HFFc6 (cell line): ENCODE results near the gene ZNF207. TPM values are rescaled to one million over a fixed set of nuclear protein-coding genes. Genes with fewer than 3 reads are reported as not detected.
A peak's percentile ranks its signal among the peaks of the same experiment; 100 is the strongest.
"Not testable (repeated sequence)": the region's sequence is repeated elsewhere in the genome, so short reads cannot be mapped to it uniquely, and the experiment has no call there.

ENCODE experiments used
- DNase-seq: peaks from one replicate; pipeline ENCODE4 v3.0.0-alpha.2; 2018
- H3K27ac Mint-ChIP-seq: 2 replicates; pipeline ENCODE4 v1.8.0; 2020; ENCODE audit warnings: mild to moderate bottlenecking, mixed read lengths
- H3K27me3 Mint-ChIP-seq: 2 replicates; pipeline ENCODE4 v1.8.0; 2021; ENCODE audit warnings: mild to moderate bottlenecking, moderate library complexity, mixed read lengths; ENCODE audit not compliant: insufficient read depth
- H3K36me3 Mint-ChIP-seq: 2 replicates; pipeline ENCODE4 v1.8.0; 2021; ENCODE audit warnings: low read depth, mixed read lengths
- H3K4me1 Mint-ChIP-seq: 2 replicates; pipeline ENCODE4 v1.8.0; 2020; ENCODE audit warnings: low read depth, mixed read lengths
- H3K4me3 Mint-ChIP-seq: 2 replicates; pipeline ENCODE4 v1.8.0; 2020; ENCODE audit warnings: mild to moderate bottlenecking, moderate library complexity, mixed read lengths
- H3K9me3 Mint-ChIP-seq: 2 replicates; pipeline ENCODE4 v1.8.0; 2020; ENCODE audit warnings: mild to moderate bottlenecking, mixed read lengths
- CTCF ChIP-seq: fragments of 200-600 bp; sonication (generic); IDR thresholded peaks from 2 replicates; pipeline ENCODE4 v1.5.0; 2021; ENCODE audit warnings: antibody characterized with exemption, mild to moderate bottlenecking
- total RNA-seq, 6 experiments: library from RNA; stranded (reverse); fragmentation: NEBNext Ultra II Directional; extraction: Animal tissue kit (Norgen Biotek cat#: 25700); gene quantifications; 2 replicates in 1 of 6; 3 replicates in 5 of 6; pipeline ENCODE4 v1.2.3, GENCODE V29; 2021

Gene ZNF207
- total RNA-seq, 6 experiments from 2014 or later: 128 to 173 (median 153) TPM

- 0 out of 2 replicates have a peak overlapping the region, but pooled peaks have one; percentile 9 for H3K27ac Mint-ChIP-seq
- H3K9me3 Mint-ChIP-seq: peaks cover 8% of the 10 kb centered on the region
- TF ChIP-seq CTCF: no peak
- H3K4me1 Mint-ChIP-seq: peaks cover 17% of the 10 kb centered on the region
- no peak for DNase-seq
- H3K36me3 Mint-ChIP-seq: peaks cover 31% of the 10 kb centered on the region
- peak overlapping the region; percentile 54 for H3K4me3 Mint-ChIP-seq
- no peaks in the 10 kb centered on the region for H3K27me3 Mint-ChIP-seq
Observed at GRCh38 chr17:32348483-32348800, 1.5 kb upstream of the ZNF207 start.

- Mint-ChIP-seq H3K9me3 (peaks cover 8% of the 10 kb centered on the region), H3K4me3 (peak overlapping the region; percentile 99)
- DNase-seq: no peak
Observed at GRCh38 chr17:32349503-32349853, 479 bp upstream of the ZNF207 start.

GRCh38 chr17:32350666-32351418 lies 885 bp downstream of the ZNF207 start:
- TF ChIP-seq CTCF: 0 out of 2 replicates have a peak, but pooled peaks have one; percentile 4

More at GRCh38 chr17:32349503-32349853, 479 bp upstream of the ZNF207 start:
- TF ChIP-seq CTCF: no peak
- Mint-ChIP-seq H3K27me3 (no peaks in the 10 kb centered on the region), H3K4me1 (peaks cover 17% of the 10 kb centered on the region), H3K27ac (peak overlapping the region; percentile 100), H3K36me3 (peaks cover 38% of the 10 kb centered on the region)

DNA sequence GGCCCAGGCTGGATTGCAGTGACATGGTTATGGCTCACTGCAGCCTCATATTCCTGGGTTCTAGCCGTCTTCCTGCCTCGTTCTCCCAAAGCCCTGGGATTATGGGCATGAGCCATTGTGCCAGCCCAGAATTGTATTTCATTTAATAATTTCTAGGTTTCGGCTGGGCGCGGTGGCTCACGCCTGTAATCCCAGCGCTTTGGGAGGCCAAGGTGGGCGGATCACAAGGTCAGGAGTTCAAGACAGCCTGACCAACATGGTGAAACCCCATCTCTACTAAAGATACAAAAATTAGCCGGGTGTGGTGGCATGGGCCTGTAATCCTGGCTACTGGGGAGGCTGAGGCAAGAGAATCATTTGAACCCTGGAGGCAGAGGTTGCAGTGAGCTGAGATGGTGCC lies 2.8 kb downstream of the ZNF207 start:
- not testable (repeated sequence) for H3K27me3 Mint-ChIP-seq, H3K9me3 Mint-ChIP-seq, H3K27ac Mint-ChIP-seq, DNase-seq
- Mint-ChIP-seq H3K4me1 (peaks cover 40% of the 10 kb centered on the region), H3K36me3 (peaks cover 56% of the 10 kb centered on the region), H3K4me3 (peak overlapping the region; percentile 99)

More at GRCh38 chr17:32350666-32351418, 885 bp downstream of the ZNF207 start:
- H3K27me3 Mint-ChIP-seq: no peaks in the 10 kb centered on the region; the same call in 1 of the 2 replicates
- H3K4me1 Mint-ChIP-seq: peaks cover 31% of the 10 kb centered on the region
- H3K4me3 Mint-ChIP-seq: peak overlapping the region; percentile 99
- peak; percentile 60 for DNase-seq
- peak overlapping the region; percentile 100 for H3K27ac Mint-ChIP-seq
- H3K9me3 Mint-ChIP-seq: peaks cover 8% of the 10 kb centered on the region
- peaks cover 50% of the 10 kb centered on the region for H3K36me3 Mint-ChIP-seq

DNA sequence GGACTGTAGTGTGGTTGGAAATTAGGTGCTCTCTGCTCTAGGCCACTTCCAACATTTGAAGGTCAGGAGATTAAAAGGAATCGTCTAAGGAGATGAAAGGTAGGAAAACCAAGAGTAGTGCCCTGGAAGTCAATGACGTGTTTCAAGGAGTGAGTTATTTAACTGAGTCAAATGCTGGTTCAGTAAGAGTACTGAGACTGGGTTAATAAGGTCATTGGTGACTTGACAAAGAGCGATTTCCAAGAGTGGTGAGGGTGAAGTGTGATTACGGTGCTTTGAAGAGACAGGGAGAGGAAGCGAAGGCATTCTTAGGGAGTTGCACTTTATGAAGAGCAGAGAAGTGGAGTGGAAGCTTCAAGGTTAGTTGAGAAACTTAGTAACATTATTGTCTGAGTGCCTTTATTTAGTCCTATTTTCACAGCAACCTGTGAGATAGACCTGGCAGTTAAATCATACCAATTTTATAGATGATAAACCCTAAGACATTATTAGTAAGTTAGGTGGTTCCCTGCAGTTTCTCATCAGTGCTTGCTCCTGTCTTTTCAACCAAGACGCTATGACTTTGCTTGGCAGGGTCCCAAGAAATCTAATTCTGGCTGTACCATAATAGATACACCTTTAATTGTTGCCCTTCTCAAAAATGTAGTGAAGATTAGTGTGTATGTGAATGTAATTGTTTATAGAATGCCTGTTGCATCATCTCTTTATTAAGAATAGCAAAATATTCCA lies 5.9 kb downstream of the ZNF207 start:
- Mint-ChIP-seq H3K36me3 (peaks cover 43% of the 10 kb centered on the region), H3K27ac (peak overlapping the region; percentile 52), H3K27me3 (peaks cover 4% of the 10 kb centered on the region; the same call in 1 of the 2 replicates), H3K4me3 (peak overlapping the region; percentile 13), H3K4me1 (peaks cover 34% of the 10 kb centered on the region), H3K9me3 (no peaks in the 10 kb centered on the region)
- no peak for TF ChIP-seq CTCF
- DNase-seq: no peak

- no peak for TF ChIP-seq CTCF
- H3K9me3 Mint-ChIP-seq: no peaks in the 10 kb centered on the region
- 0 out of 2 replicates have a peak overlapping the region, but pooled peaks have one; percentile 31 for H3K27ac Mint-ChIP-seq
- no peak for DNase-seq
- peak overlapping the region; percentile 36; the same call in 1 of the 2 replicates for H3K4me3 Mint-ChIP-seq
- peaks cover 4% of the 10 kb centered on the region; the same call in 1 of the 2 replicates for H3K27me3 Mint-ChIP-seq
- H3K36me3 Mint-ChIP-seq: peaks cover 44% of the 10 kb centered on the region
- H3K4me1 Mint-ChIP-seq: peaks cover 34% of the 10 kb centered on the region
Observed at GRCh38 chr17:32356378-32356743, 6.4 kb downstream of the ZNF207 start.
